Neural progenitor cell (in vitro differentiated cells): ENCODE measurements around the gene SSBP3. TPM values are rescaled to one million over a fixed set of nuclear protein-coding genes. Genes with fewer than 3 reads are reported as not detected.

Source experiments
- DNase-seq: peaks from one replicate; pipeline ENCODE4 v3.0.0-alpha.2; 2016; ENCODE audit warnings: low spot score
- H2AFZ ChIP-seq: fragments of 200-600 bp; sonication (generic); replicated peaks from 2 replicates; pipeline ENCODE4 v1.6.1; 2016; ENCODE audit warnings: antibody characterized with exemption
- H3F3A ChIP-seq: fragments of 200-600 bp; sonication (generic); 2 replicates; pipeline ENCODE4 v1.6.1; 2016; ENCODE audit warnings: antibody characterized with exemption, low read depth
- H3K27ac ChIP-seq: fragments of 200-600 bp; sonication (generic); 2 replicates; pipeline ENCODE4 v1.5.1; 2016; ENCODE audit warnings: mild to moderate bottlenecking
- H3K27me3 ChIP-seq: fragments of 200-600 bp; sonication (generic); 2 replicates; pipeline ENCODE4 v1.6.1; 2016; ENCODE audit warnings: mild to moderate bottlenecking, moderate library complexity
- H3K36me3 ChIP-seq: fragments of 200-600 bp; sonication (generic); 2 replicates; pipeline ENCODE4 v1.5.1; 2016
- H3K4me1 ChIP-seq: fragments of 200-600 bp; sonication (generic); 2 replicates; pipeline ENCODE4 v1.6.1; 2016; ENCODE audit warnings: mixed run types
- H3K4me2 ChIP-seq: fragments of 200-600 bp; sonication (generic); 2 replicates; pipeline ENCODE4 v1.6.1; 2016
- H3K4me3 ChIP-seq: fragments of 200-600 bp; sonication (generic); 2 replicates; pipeline ENCODE4 v1.5.1; 2016
- H3K79me2 ChIP-seq: fragments of 200-600 bp; sonication (generic); 2 replicates; pipeline ENCODE4 v1.6.1; 2016; ENCODE audit warnings: low read depth
- H3K9ac ChIP-seq: fragments of 200-600 bp; sonication (generic); 2 replicates; pipeline ENCODE4 v1.6.1; 2016
- H3K9me3 ChIP-seq: fragments of 200-600 bp; sonication (generic); 2 replicates; pipeline ENCODE4 v1.5.1; 2016; ENCODE audit warnings: low read depth
- H4K20me1 ChIP-seq: fragments of 200-600 bp; sonication (generic); 2 replicates; pipeline ENCODE4 v1.6.1; 2016; ENCODE audit warnings: low read depth
- H3K27ac Mint-ChIP-seq: 3 replicates; pipeline ENCODE4 v1.8.0; 2021; ENCODE audit warnings: mixed read lengths
- H3K27me3 Mint-ChIP-seq: 2 replicates; pipeline ENCODE4 v1.8.0; 2022; ENCODE audit warnings: low read depth, mild to moderate bottlenecking, inconsistent platforms, moderate library complexity, mixed read lengths; ENCODE audit not compliant: insufficient read depth
- H3K36me3 Mint-ChIP-seq: 3 replicates; pipeline ENCODE4 v1.8.0; 2021; ENCODE audit warnings: mixed read lengths
- H3K4me1 Mint-ChIP-seq: 3 replicates; pipeline ENCODE4 v1.8.0; 2021; ENCODE audit warnings: mixed read lengths
- H3K4me3 Mint-ChIP-seq: 3 replicates; pipeline ENCODE4 v1.8.0; 2021; ENCODE audit warnings: mild to moderate bottlenecking, moderate library complexity, mixed read lengths
- H3K9me3 Mint-ChIP-seq: 3 replicates; pipeline ENCODE4 v1.8.0; 2020; ENCODE audit warnings: mixed read lengths
- CTCF ChIP-seq: fragments of 200-600 bp; sonication (generic); IDR thresholded peaks from 2 replicates; pipeline ENCODE4 v1.5.1; 2017; ENCODE audit warnings: antibody characterized with exemption, mild to moderate bottlenecking
- EZH2 ChIP-seq: fragments of 200-600 bp; sonication (generic); IDR thresholded peaks from 2 replicates; pipeline ENCODE4 v1.6.1; 2017; ENCODE audit warnings: antibody characterized with exemption, mild to moderate bottlenecking, moderate library complexity
- EZH2phosphoT487 ChIP-seq: fragments of 200-600 bp; sonication (generic); IDR thresholded peaks from 2 replicates; pipeline ENCODE4 v1.6.1; 2017; ENCODE audit warnings: antibody characterized with exemption
- total RNA-seq: library from RNA; depleted of rRNA; stranded (reverse); fragments of >200 nt; gene quantifications from 2 replicates; pipeline ENCODE4 v1.2.3, GENCODE V29; 2015; ENCODE audit warnings: low replicate concordance

SSBP3 gene
- total RNA-seq, 1 donor from 2014 or later = 53.0 TPM

DNA sequence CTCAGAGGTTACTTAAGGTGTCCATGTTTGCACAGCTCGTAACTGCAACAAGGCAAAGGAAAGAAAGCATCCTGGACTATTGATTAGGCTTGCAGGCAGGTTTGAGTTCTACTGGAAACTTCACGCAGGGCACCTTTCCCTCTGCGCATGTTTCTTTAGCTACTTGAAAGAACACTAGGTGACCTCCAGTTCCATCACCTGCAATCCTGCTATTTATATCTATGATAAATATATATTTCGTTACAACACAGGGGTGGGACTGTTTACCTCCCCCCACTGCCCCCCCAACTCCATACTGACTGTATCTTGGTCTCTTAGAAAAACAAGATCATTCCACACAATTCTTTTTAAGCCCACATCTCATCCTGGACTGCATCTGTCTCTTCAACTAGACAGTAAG is 12.1 kb downstream of the SSBP3 start:
- Histone ChIP-seq H3K9ac (no peak overlapping the region), H3K36me3 (no peaks in the 10 kb centered on the region), H2AFZ (no peak overlapping the region), H3K27ac (no peak overlapping the region), H3K4me2 (no peak overlapping the region), H3F3A (peaks cover 36% of the 10 kb centered on the region), H3K9me3 (no peaks in the 10 kb centered on the region), H3K27me3 (no peaks in the 10 kb centered on the region), H4K20me1 (peaks cover 100% of the 10 kb centered on the region), H3K4me1 (peaks cover 25% of the 10 kb centered on the region), H3K79me2 (peaks cover 96% of the 10 kb centered on the region), H3K4me3 (no peak overlapping the region)
- H3K4me3 Mint-ChIP-seq = no peak overlapping the region
- TF ChIP-seq CTCF (no peak), EZH2 (no peak)
- no peak for DNase-seq
- peaks cover 67% of the 10 kb centered on the region for H3K4me1 Mint-ChIP-seq
- peaks cover 44% of the 10 kb centered on the region for H3K36me3 Mint-ChIP-seq
- H3K27ac Mint-ChIP-seq = peak overlapping the region; percentile 20
- no peaks in the 10 kb centered on the region for H3K9me3 Mint-ChIP-seq
- H3K27me3 Mint-ChIP-seq = peaks cover 4% of the 10 kb centered on the region

DNA sequence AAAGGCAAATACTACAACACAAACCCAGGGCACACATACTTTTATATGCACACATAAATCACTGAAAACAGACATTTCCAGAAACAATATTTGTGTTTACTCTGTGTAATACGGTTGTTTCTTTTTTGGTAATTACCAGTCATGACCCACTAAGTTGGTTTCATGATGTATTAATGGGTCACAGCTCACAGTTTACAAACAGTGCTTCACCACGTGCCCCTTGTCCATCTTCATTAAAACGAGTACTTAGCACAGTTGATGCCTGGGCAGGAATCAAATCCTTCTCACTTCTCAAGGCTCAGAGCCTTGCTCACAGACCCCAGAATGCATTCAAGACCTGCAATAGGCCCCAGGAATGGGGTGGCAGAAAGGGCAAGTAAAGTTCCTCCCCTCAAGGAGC is 13.8 kb downstream of the SSBP3 start:
- no peaks in the 10 kb centered on the region for H3K9me3 Mint-ChIP-seq
- peak overlapping the region; percentile 46 for H3K4me2 ChIP-seq
- no peak overlapping the region for H3K9ac ChIP-seq
- H3K36me3 ChIP-seq = no peaks in the 10 kb centered on the region
- H3K4me3 Mint-ChIP-seq = no peak overlapping the region
- peaks cover 39% of the 10 kb centered on the region for H3F3A ChIP-seq
- peaks cover 100% of the 10 kb centered on the region for H4K20me1 ChIP-seq
- H3K4me1 ChIP-seq = peaks cover 31% of the 10 kb centered on the region
- DNase-seq = no peak
- peaks cover 60% of the 10 kb centered on the region for H3K4me1 Mint-ChIP-seq
- H3K79me2 ChIP-seq = peaks cover 96% of the 10 kb centered on the region
- H3K27ac Mint-ChIP-seq = no peak overlapping the region
- no peak overlapping the region for H2AFZ ChIP-seq
- no peak for TF ChIP-seq CTCF
- TF ChIP-seq EZH2phosphoT487 = no peak
- no peak for TF ChIP-seq EZH2
- peaks cover 3% of the 10 kb centered on the region for H3K27me3 Mint-ChIP-seq
- H3K27me3 ChIP-seq = no peaks in the 10 kb centered on the region
- H3K4me3 ChIP-seq = no peak overlapping the region
- H3K36me3 Mint-ChIP-seq = peaks cover 35% of the 10 kb centered on the region
- no peak overlapping the region for H3K27ac ChIP-seq
- H3K9me3 ChIP-seq = no peaks in the 10 kb centered on the region

DNA sequence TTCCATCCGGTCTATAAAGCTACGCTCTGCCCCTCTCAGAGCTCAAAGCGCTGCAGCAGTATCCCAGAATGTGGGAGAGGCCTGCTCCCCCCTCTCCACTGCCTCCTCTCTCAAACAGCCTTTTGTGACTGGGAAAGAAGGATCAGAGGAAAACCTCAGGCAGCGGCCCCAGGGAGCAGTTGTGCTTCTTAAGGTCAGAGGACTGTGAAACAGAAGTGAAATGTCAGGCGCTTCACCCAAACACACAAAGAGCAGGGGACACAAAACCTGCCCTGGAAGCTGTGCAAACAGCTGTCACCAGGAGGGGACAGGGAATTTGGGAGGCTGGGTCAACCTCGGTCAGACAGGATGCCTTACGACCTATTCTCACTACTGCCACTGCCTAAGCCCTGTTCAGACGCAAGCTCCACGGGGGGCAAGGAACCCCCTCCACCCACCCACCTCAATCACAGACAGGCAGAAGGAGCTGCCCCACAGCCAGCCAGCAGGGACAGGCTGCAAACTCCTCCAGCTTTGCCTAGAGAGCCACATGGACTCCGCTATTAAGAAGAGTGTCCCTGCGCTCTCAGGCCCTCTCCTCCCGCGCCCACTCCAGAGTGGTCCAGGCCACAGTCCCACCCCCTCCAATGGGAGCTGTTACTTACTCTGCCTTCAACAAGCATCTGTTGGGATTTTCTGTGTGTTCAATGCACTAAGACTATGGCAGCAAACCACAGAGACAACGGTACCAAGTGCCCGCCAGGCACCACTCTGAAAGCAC is 14.6 kb downstream of the SSBP3 start:
- peak overlapping the region; percentile 70 for H3K4me3 Mint-ChIP-seq
- Histone ChIP-seq H3K79me2 (peaks cover 96% of the 10 kb centered on the region), H3K27me3 (no peaks in the 10 kb centered on the region), H3K27ac (no peak overlapping the region), H3K36me3 (no peaks in the 10 kb centered on the region), H4K20me1 (peaks cover 100% of the 10 kb centered on the region), H3K4me2 (peak overlapping the region; percentile 46), H3K4me1 (peaks cover 34% of the 10 kb centered on the region), H3K9me3 (no peaks in the 10 kb centered on the region), H3K9ac (no peak overlapping the region), H3F3A (peaks cover 32% of the 10 kb centered on the region), H2AFZ (no peak overlapping the region), H3K4me3 (no peak overlapping the region)
- no peak for TF ChIP-seq EZH2
- TF ChIP-seq EZH2phosphoT487 = no peak
- peak; percentile 9 for TF ChIP-seq CTCF
- H3K36me3 Mint-ChIP-seq = peaks cover 35% of the 10 kb centered on the region
- peak overlapping the region; percentile 93 for H3K27ac Mint-ChIP-seq
- no peaks in the 10 kb centered on the region for H3K9me3 Mint-ChIP-seq
- peaks cover 60% of the 10 kb centered on the region for H3K4me1 Mint-ChIP-seq
- peak; percentile 85 for DNase-seq
- H3K27me3 Mint-ChIP-seq = peaks cover 5% of the 10 kb centered on the region
